ENCODE results near the gene SDS. TPM values are rescaled to one million over a fixed set of nuclear protein-coding genes. Genes with fewer than 3 reads are reported as not detected.

SDS gene
- total and polyA plus RNA-seq, 2 donors (not counting 1 experiment from before 2014, with no cell fraction given): 0.09 TPM; not detected in 1

GRCh38 chr12:113436586-113436985 is 32.9 kb upstream of the SDS start:
- CTCF ChIA-PET: no interaction called here
- H3K27me3 Mint-ChIP-seq: peaks cover 8% of the 10 kb centered on the region
- intact Hi-C loops (cut with micrococcal nuclease): no loop called here

GRCh38 chr12:113435367-113435766 is 31.7 kb upstream of the SDS start:
- peaks cover 0 to 15% (median 7%) of the 10 kb centered on the region in 4 experiments for H3K27me3 ChIP-seq (replicated peaks in 1 of 4; ENCODE audit: control extremely low read depth in 1 of 4, control insufficient read depth in 3 of 4, insufficient read depth in 4 of 4, low read length in 3 of 4)
- no peak for ATAC-seq (ENCODE audit: low read depth)
- H3K27ac ChIP-seq (ENCODE audit: low read length in 2 of 2): no peak overlapping the region
- H3K79me2 ChIP-seq (ENCODE audit: control insufficient read depth, insufficient read depth, low read length): no peaks in the 10 kb centered on the region
- no peak for DNase-seq
- whole genome bisulfite sequencing (ENCODE audit: insufficient coverage): 94% methylated on average over 3 of the region's 5 CpGs
- H3K4me2 ChIP-seq (replicated peaks; ENCODE audit: low read depth, low read length, poor library complexity, severe bottlenecking): no peak overlapping the region
- TF ChIP-seq CTCF (IDR thresholded peaks at IDR 0.05): no peak
- no peak for TF ChIP-seq EZH2 (IDR thresholded peaks at IDR 0.05; ENCODE audit: borderline replicate concordance, insufficient read depth, low read depth, low read length, poor library complexity, severe bottlenecking)
- H2AFZ ChIP-seq (ENCODE audit: insufficient read depth, low read depth, low read length, poor library complexity, severe bottlenecking): no peak overlapping the region
- no peaks in the 10 kb centered on the region for H3K4me1 ChIP-seq (ENCODE audit: control insufficient read depth in 2 of 2, insufficient read depth in 2 of 2, low read length in 2 of 2)
- ChIA-PET CTCF (no interaction called here), POLR2A (no interaction called here)
- H3K27me3 Mint-ChIP-seq: peaks cover 17% of the 10 kb centered on the region
- peaks cover 0 to 2% (median 0%) of the 10 kb centered on the region in 3 donors for H3K9me3 ChIP-seq (ENCODE audit: control extremely low read depth in 1 of 3, control insufficient read depth in 2 of 3, insufficient read depth in 1 of 3, low read length in 2 of 3)
- intact Hi-C loops (cut with micrococcal nuclease): no loop called here
- no peak overlapping the region for H3K27ac Mint-ChIP-seq
- H3K9me3 Mint-ChIP-seq (ENCODE audit: insufficient read depth): peaks cover 2% of the 10 kb centered on the region
- no peaks in the 10 kb centered on the region for H4K20me1 ChIP-seq (ENCODE audit: control insufficient read depth, insufficient read depth, low read length, poor library complexity, severe bottlenecking)
- no peaks in the 10 kb centered on the region for H3K36me3 ChIP-seq (replicated peaks in 1 of 2; ENCODE audit: control extremely low read depth in 1 of 2, control insufficient read depth in 1 of 2, extremely low read depth in 1 of 2, insufficient read depth in 2 of 2, low read length in 1 of 2)
- H3K4me1 Mint-ChIP-seq: no peaks in the 10 kb centered on the region
- no peak overlapping the region for H3K9ac ChIP-seq (ENCODE audit: low read length)
- no peak overlapping the region for H3K4me3 Mint-ChIP-seq
- H3K4me3 ChIP-seq (ENCODE audit: control extremely low read depth in 1 of 5, extremely low read depth in 1 of 5, insufficient read depth in 1 of 5, low read depth in 2 of 5, low read length in 4 of 5): no peak overlapping the region

More at GRCh38 chr12:113436586-113436985, 32.9 kb upstream of the SDS start:
- H2AFZ ChIP-seq (ENCODE audit: insufficient read depth, low read depth, low read length, poor library complexity, severe bottlenecking): no peak overlapping the region
- no peak overlapping the region for H3K4me2 ChIP-seq (replicated peaks; ENCODE audit: low read depth, low read length, poor library complexity, severe bottlenecking)
- no peak overlapping the region for H3K27ac ChIP-seq (ENCODE audit: low read length in 2 of 2)
- no peak overlapping the region for H3K27ac Mint-ChIP-seq
- H3K9me3 ChIP-seq (ENCODE audit: control extremely low read depth in 1 of 3, control insufficient read depth in 2 of 3, insufficient read depth in 1 of 3, low read length in 2 of 3): no peaks in the 10 kb centered on the region
- ATAC-seq (ENCODE audit: low read depth) (no peak), DNase-seq (no peak)
- no peak overlapping the region for H3K4me3 Mint-ChIP-seq
- no peaks in the 10 kb centered on the region for H3K36me3 ChIP-seq (replicated peaks in 1 of 2; ENCODE audit: control extremely low read depth in 1 of 2, control insufficient read depth in 1 of 2, extremely low read depth in 1 of 2, insufficient read depth in 2 of 2, low read length in 1 of 2)
- no peaks in the 10 kb centered on the region for H3K4me1 Mint-ChIP-seq
- no peaks in the 10 kb centered on the region for H4K20me1 ChIP-seq (ENCODE audit: control insufficient read depth, insufficient read depth, low read length, poor library complexity, severe bottlenecking)
- no peak overlapping the region for H3K4me3 ChIP-seq (ENCODE audit: control extremely low read depth in 1 of 5, extremely low read depth in 1 of 5, insufficient read depth in 1 of 5, low read depth in 2 of 5, low read length in 4 of 5)
- no peaks in the 10 kb centered on the region for H3K79me2 ChIP-seq (ENCODE audit: control insufficient read depth, insufficient read depth, low read length)
- H3K4me1 ChIP-seq (ENCODE audit: control insufficient read depth in 2 of 2, insufficient read depth in 2 of 2, low read length in 2 of 2): no peaks in the 10 kb centered on the region
- WGBS (ENCODE audit: insufficient coverage): 91% methylated on average over 6 of the region's 6 CpGs
- peaks cover 0 to 14% (median 7%) of the 10 kb centered on the region in 4 experiments for H3K27me3 ChIP-seq (replicated peaks in 1 of 4; ENCODE audit: control extremely low read depth in 1 of 4, control insufficient read depth in 3 of 4, insufficient read depth in 4 of 4, low read length in 3 of 4)
- no peak overlapping the region for H3K9ac ChIP-seq (ENCODE audit: low read length)
- TF ChIP-seq CTCF (IDR thresholded peaks at IDR 0.05) (no peak), EZH2 (IDR thresholded peaks at IDR 0.05; ENCODE audit: borderline replicate concordance, insufficient read depth, low read depth, low read length, poor library complexity, severe bottlenecking) (no peak)
- POLR2A ChIA-PET: no interaction called here
- no peaks in the 10 kb centered on the region for H3K9me3 Mint-ChIP-seq (ENCODE audit: insufficient read depth)

Data from B cell (primary cell).